Progenitor cell of endocrine pancreas (in vitro differentiated cells): Measurements from ENCODE around the gene TBC1D25. TPM values are rescaled to one million over a fixed set of nuclear protein-coding genes. Genes with fewer than 3 reads are reported as not detected.

Source experiments
- DNase-seq: peaks from one replicate; pipeline ENCODE4 v3.0.0; 2021; ENCODE audit warnings: low spot score; ENCODE audit not compliant: unreplicated experiment
- H3K27ac Mint-ChIP-seq: 2 replicates; pipeline ENCODE4 v1.8.0; 2021; ENCODE audit warnings: mild to moderate bottlenecking, moderate library complexity, mixed read lengths
- H3K27me3 Mint-ChIP-seq: 2 replicates; pipeline ENCODE4 v1.8.0; 2021; ENCODE audit warnings: mixed read lengths
- H3K36me3 Mint-ChIP-seq: 2 replicates; pipeline ENCODE4 v1.8.0; 2022; ENCODE audit warnings: mixed read lengths; ENCODE audit not compliant: insufficient read depth
- H3K4me1 Mint-ChIP-seq: 2 replicates; pipeline ENCODE4 v1.8.0; 2021; ENCODE audit warnings: low read depth, mixed read lengths
- H3K4me3 Mint-ChIP-seq: 2 replicates; pipeline ENCODE4 v1.8.0; 2021; ENCODE audit warnings: low read depth, mild to moderate bottlenecking, moderate library complexity, mixed read lengths
- H3K9me3 Mint-ChIP-seq: 2 replicates; pipeline ENCODE4 v1.8.0; 2021; ENCODE audit warnings: low read depth, mixed read lengths
- total RNA-seq: library from RNA; stranded (reverse); gene quantifications from 2 replicates; pipeline ENCODE4 v1.2.1, GENCODE V29; 2021
- TF ChIP-seq, protein P1 (sequence below): fragments of 200-600 bp; sonication (generic); IDR thresholded peaks from one replicate; pipeline ENCODE4 v1.5.0; 2021; ENCODE audit warnings: antibody characterized with exemption, mild to moderate bottlenecking; ENCODE audit not compliant: unreplicated experiment

Gene TBC1D25
- total RNA-seq, 1 donor from 2014 or later: 12.6 TPM

DNA sequence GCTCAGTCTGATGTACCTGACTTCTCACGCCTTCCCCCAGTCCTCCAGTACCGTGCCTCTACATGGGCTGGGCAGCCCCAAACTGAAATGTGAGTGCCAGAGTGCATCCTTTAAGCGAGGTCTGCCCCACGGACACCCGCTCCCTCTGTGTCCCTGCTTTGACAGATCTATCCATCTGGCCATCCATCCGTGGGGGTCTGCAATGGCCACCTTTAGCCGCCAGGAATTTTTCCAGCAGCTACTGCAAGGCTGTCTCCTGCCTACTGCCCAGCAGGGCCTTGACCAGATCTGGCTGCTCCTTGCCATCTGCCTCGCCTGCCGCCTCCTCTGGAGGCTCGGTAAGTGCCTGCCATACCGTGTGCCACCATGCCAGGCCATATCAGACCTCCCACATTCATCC is 29.9 kb upstream of the TBC1D25 start:
- TF ChIP-seq, protein P1, sequence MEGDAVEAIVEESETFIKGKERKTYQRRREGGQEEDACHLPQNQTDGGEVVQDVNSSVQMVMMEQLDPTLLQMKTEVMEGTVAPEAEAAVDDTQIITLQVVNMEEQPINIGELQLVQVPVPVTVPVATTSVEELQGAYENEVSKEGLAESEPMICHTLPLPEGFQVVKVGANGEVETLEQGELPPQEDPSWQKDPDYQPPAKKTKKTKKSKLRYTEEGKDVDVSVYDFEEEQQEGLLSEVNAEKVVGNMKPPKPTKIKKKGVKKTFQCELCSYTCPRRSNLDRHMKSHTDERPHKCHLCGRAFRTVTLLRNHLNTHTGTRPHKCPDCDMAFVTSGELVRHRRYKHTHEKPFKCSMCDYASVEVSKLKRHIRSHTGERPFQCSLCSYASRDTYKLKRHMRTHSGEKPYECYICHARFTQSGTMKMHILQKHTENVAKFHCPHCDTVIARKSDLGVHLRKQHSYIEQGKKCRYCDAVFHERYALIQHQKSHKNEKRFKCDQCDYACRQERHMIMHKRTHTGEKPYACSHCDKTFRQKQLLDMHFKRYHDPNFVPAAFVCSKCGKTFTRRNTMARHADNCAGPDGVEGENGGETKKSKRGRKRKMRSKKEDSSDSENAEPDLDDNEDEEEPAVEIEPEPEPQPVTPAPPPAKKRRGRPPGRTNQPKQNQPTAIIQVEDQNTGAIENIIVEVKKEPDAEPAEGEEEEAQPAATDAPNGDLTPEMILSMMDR: no peak
- H3K36me3 Mint-ChIP-seq: peaks cover 3% of the 10 kb centered on the region
- DNase-seq: no peak
- no peaks in the 10 kb centered on the region for H3K27me3 Mint-ChIP-seq
- peak overlapping the region; percentile 71 for H3K27ac Mint-ChIP-seq
- H3K4me3 Mint-ChIP-seq: peak overlapping the region; percentile 82
- peaks cover 4% of the 10 kb centered on the region for H3K9me3 Mint-ChIP-seq
- H3K4me1 Mint-ChIP-seq: peaks cover 2% of the 10 kb centered on the region

DNA sequence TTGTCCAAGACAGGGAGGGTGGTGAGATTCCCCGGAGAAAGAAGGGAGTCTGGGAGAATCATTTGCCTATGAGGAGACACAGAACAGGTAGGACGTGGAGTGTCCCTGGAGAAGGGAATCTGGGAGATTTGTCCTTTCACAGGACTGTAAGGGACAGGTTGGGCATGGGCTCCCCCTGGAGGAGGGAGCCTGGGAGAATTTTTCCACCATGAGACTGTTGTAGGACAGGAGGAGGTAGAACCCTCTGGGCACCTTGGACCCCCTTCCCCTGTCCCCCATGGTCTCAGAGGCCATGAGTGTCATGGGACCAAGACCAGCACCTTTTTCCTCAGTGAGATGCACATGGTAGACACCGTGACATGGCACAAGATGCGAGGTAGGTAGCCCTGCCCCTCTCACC is 28.0 kb upstream of the TBC1D25 start:
- Mint-ChIP-seq H3K4me3 (no peak overlapping the region), H3K9me3 (peaks cover 4% of the 10 kb centered on the region)

DNA sequence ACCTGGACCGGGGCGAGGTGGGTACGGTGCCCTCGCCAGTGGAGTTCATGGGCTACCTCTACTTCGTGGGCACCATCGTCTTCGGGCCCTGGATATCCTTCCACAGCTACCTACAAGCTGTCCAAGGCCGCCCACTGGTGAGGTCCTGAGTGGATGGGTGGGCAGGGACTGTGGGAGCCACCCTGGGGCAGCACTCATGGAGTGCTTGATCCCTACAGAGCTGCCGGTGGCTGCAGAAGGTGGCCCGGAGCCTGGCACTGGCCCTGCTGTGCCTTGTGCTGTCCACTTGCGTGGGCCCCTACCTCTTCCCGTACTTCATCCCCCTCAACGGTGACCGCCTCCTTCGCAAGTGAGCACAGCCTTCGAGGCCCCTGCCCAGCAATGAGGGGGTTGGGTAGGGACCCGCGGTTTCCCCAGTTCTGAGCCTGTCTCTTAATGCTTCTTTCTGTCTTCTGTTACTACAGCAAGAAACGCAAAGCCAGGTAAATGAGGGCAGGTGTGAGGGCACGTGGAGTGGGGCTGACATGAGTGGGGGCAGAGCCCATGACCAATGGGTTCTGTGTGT is 27.1 kb upstream of the TBC1D25 start:
- no peak overlapping the region for H3K27ac Mint-ChIP-seq
- DNase-seq: no peak
- H3K4me3 Mint-ChIP-seq: no peak overlapping the region
- TF ChIP-seq, protein P1: no peak
- H3K4me1 Mint-ChIP-seq: peaks cover 2% of the 10 kb centered on the region
- peaks cover 3% of the 10 kb centered on the region for H3K36me3 Mint-ChIP-seq
- H3K27me3 Mint-ChIP-seq: no peaks in the 10 kb centered on the region
- peaks cover 4% of the 10 kb centered on the region for H3K9me3 Mint-ChIP-seq

More for the DNA sequence above, 28.0 kb upstream of the TBC1D25 start:
- H3K27ac Mint-ChIP-seq: no peak overlapping the region
- no peaks in the 10 kb centered on the region for H3K27me3 Mint-ChIP-seq
- TF ChIP-seq, protein P1: peak; percentile 37
- peaks cover 2% of the 10 kb centered on the region for H3K4me1 Mint-ChIP-seq
- no peak for DNase-seq
- peaks cover 3% of the 10 kb centered on the region for H3K36me3 Mint-ChIP-seq

DNA sequence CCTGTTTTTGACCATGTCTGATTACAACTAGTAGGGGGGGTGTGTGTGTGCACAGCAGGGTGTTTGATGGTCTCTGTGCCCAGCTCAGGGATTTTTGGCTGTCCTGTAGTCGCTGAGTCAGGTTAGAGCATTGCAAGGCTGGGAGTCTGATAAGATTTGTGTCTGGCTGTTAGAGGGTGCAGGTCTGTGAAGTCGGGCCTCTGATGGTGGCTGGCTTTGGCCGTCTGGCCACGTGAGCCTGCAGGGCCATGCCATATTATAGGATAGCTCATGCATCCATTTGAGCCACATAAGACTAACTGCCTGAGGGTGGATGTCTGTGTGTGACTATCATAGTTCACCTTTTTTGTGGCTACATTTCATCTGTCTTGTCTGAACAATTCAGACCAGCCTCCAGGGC is 25.8 kb upstream of the TBC1D25 start:
- no peak for DNase-seq
- Mint-ChIP-seq H3K36me3 (peaks cover 3% of the 10 kb centered on the region), H3K27ac (no peak overlapping the region), H3K9me3 (peaks cover 4% of the 10 kb centered on the region), H3K27me3 (no peaks in the 10 kb centered on the region), H3K4me3 (no peak overlapping the region), H3K4me1 (no peaks in the 10 kb centered on the region)
- TF ChIP-seq, protein P1: no peak

DNA sequence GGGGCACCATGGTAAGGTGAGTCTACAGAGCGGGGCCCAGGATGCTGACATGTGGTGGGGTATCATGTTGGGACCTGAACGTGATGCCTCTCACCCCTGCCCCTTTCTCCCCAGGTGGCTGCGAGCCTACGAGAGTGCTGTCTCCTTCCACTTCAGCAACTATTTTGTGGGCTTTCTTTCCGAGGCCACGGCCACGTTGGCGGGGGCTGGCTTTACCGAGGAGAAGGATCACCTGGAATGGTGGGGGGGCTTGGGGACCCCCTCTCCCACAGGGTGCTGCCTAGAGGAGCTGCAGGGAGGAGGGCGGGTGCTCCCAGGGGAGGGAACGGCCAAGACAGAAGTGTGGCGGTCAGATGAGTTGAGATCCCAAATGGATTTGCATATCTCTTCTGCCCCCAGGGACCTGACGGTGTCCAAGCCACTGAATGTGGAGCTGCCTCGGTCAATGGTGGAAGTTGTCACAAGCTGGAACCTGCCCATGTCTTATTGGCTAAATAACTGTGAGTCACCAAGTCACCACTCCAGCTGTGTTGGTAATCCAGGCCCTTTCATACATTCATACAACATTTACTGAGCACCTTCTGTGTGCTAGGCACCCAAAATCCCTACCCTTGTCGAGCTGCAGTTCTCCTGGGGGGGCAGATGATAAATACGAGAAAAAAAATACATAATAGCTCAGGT is 25.2 kb upstream of the TBC1D25 start:
- Mint-ChIP-seq H3K36me3 (peaks cover 3% of the 10 kb centered on the region), H3K9me3 (peaks cover 4% of the 10 kb centered on the region), H3K4me3 (no peak overlapping the region)

More for the DNA sequence above, 25.2 kb upstream of the TBC1D25 start:
- Mint-ChIP-seq H3K27ac (no peak overlapping the region), H3K4me1 (no peaks in the 10 kb centered on the region), H3K27me3 (no peaks in the 10 kb centered on the region)
- TF ChIP-seq, protein P1: no peak
- no peak for DNase-seq
